Adrenal gland (tissue), 5 donors: Measurements from ENCODE around the gene ERC2.

Experiments used
- CTCF ChIP-seq, 6 experiments: fragments of 450-650 bp in 4 of 6; fragments of 200-600 bp in 2 of 6; sonication (generic) in 1 of 6; IDR thresholded peaks; 1 replicate in 5 of 6; 2 replicates in 1 of 6; pipeline versions ENCODE4 v1.5.1 to v1.8.0; 2016 to 2021; ENCODE audit warnings: antibody characterized with exemption in 6 of 6, mild to moderate bottlenecking in 2 of 6, moderate library complexity in 1 of 6
- POLR2A ChIP-seq, 2 donors: fragments of 450-650 bp; IDR thresholded peaks; one replicate each; pipeline ENCODE4 v1.6.1; 2017; ENCODE audit warnings: antibody characterized with exemption in 2 of 2, mild to moderate bottlenecking in 2 of 2, moderate library complexity in 1 of 2
- donor health status: DM: no; HTN: no; CAD: no.

GRCh38 chr3:55906896-55907295, 561.4 kb downstream of the ERC2 start:
- TF ChIP-seq CTCF (IDR thresholded peaks at IDR 0.05): no peak
- no peak for TF ChIP-seq POLR2A (IDR thresholded peaks at IDR 0.05)
